ENCODE data around the gene FBLN7.

Gene FBLN7

GRCh38 chr2:112183327-112184025, 45.3 kb downstream of the FBLN7 start:
- Histone ChIP-seq H3K36me3 (no peaks in the 10 kb centered on the region), H3K4me3 (ENCODE audit: low read depth, low read length) (no peak overlapping the region), H3K27me3 (no peaks in the 10 kb centered on the region), H3K4me1 (no peaks in the 10 kb centered on the region), H3K9me3 (no peaks in the 10 kb centered on the region)
- TF ChIP-seq CTCF (IDR thresholded peaks at IDR 0.05; ENCODE audit: low read depth, low read length), result no peak
- no peak for DNase-seq

- no peak overlapping the region for H3K4me3 ChIP-seq (ENCODE audit: low read depth, low read length)
- no peak for DNase-seq
- no peaks in the 10 kb centered on the region for H3K4me1 ChIP-seq
- no peak for TF ChIP-seq CTCF (IDR thresholded peaks at IDR 0.05; ENCODE audit: low read depth, low read length)
- H3K36me3 ChIP-seq, result no peaks in the 10 kb centered on the region
- no peaks in the 10 kb centered on the region for H3K9me3 ChIP-seq
- H3K27me3 ChIP-seq, result no peaks in the 10 kb centered on the region
Observed at GRCh38 chr2:112184121-112184520, 45.9 kb downstream of the FBLN7 start.

- H3K36me3 ChIP-seq, result no peaks in the 10 kb centered on the region
- no peak overlapping the region for H3K4me3 ChIP-seq (ENCODE audit: low read depth, low read length)
- H3K9me3 ChIP-seq, result no peaks in the 10 kb centered on the region
- no peak for TF ChIP-seq CTCF (IDR thresholded peaks at IDR 0.05; ENCODE audit: low read depth, low read length)
- DNase-seq, result no peak
- no peaks in the 10 kb centered on the region for H3K27me3 ChIP-seq
- H3K4me1 ChIP-seq, result no peaks in the 10 kb centered on the region
Observed at GRCh38 chr2:112185131-112185530, 46.9 kb downstream of the FBLN7 start.

- Histone ChIP-seq H3K9me3 (no peaks in the 10 kb centered on the region), H3K4me1 (no peaks in the 10 kb centered on the region), H3K36me3 (no peaks in the 10 kb centered on the region), H3K27me3 (no peaks in the 10 kb centered on the region), H3K4me3 (ENCODE audit: low read depth, low read length) (no peak overlapping the region)
- no peak for DNase-seq
- TF ChIP-seq CTCF (IDR thresholded peaks at IDR 0.05; ENCODE audit: low read depth, low read length), result no peak
Observed at GRCh38 chr2:112187046-112187715, 49.0 kb downstream of the FBLN7 start.

DNA sequence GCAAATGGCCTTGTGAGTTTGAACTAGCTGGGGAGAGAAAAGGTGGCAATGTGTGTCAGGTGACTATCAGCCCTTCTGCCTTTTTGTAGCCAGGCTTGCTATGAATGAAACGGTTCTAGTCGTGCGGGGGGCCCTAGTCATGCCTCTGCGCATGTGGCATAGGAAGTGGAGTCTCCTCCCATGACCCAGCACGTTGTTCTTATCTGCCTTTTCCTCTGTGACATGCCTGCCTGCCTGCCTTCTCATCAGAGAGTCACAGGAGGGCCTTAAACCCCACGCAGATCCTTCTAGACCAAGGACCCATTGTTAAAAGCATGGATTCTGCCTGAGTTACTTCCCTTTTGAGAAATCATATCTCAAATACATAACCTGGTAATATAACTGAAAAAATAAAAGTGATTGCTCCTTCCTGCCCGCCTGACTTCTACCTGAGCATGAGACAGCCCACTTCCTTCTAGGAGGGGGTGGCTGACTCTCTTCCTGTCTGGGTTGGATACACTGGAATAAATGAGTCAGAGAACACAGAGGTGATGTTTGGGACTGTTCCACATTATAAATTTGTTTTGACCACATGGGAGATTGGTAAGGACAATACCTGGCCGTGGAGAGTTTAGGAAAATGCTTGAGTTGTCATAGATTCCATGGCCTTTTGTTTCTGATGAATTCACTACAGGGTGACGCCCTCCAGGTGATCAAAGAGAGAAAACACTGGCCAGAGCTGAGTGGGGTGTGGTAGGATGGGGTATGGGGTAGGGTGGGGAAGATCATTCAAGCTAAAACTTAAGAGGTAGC, 49.8 kb downstream of the FBLN7 start:
- H3K36me3 ChIP-seq, result no peaks in the 10 kb centered on the region
- no peak for TF ChIP-seq CTCF (IDR thresholded peaks at IDR 0.05; ENCODE audit: low read depth, low read length)
- H3K27me3 ChIP-seq, result no peaks in the 10 kb centered on the region
- H3K4me1 ChIP-seq, result no peaks in the 10 kb centered on the region
- no peak for DNase-seq
- no peaks in the 10 kb centered on the region for H3K9me3 ChIP-seq
- no peak overlapping the region for H3K4me3 ChIP-seq (ENCODE audit: low read depth, low read length)
